Gastrocnemius medialis (tissue), 4 donors: ENCODE measurements around the gene EREG. TPM values are rescaled to one million over a fixed set of nuclear protein-coding genes. Genes with fewer than 3 reads are reported as not detected.
A peak's percentile ranks its signal among the peaks of the same experiment; 100 is the strongest.

Source experiments
- ATAC-seq, 2 donors: fragments of 150-250 bp; one replicate each; pipeline ENCODE4 v1.9.1; 2016
- DNase-seq, 2 donors: peaks; one replicate each; pipeline ENCODE4 v3.0.0-alpha.2; 2019
- H3K27ac ChIP-seq, 4 donors: fragments of 200-600 bp; sonication (generic); 1 replicate in 1 of 4; 2 replicates in 3 of 4; pipeline ENCODE4 v1.5.1; 2016 to 2018; ENCODE audit warnings: mild to moderate bottlenecking in 2 of 4, moderate library complexity in 1 of 4
- H3K27me3 ChIP-seq, 3 donors: fragments of 200-600 bp; sonication (generic) in 2 of 3; 1 replicate in 1 of 3; 2 replicates in 2 of 3; pipeline versions ENCODE4 v1.5.1 to v1.6.0; 2016 to 2019; ENCODE audit warnings: mild to moderate bottlenecking in 1 of 3, moderate library complexity in 1 of 3
- H3K36me3 ChIP-seq, 2 donors: fragments of 200-600 bp; sonication (generic) in 1 of 2; one replicate each; pipeline ENCODE4 v1.5.1; 2017 to 2018
- H3K4me1 ChIP-seq, 2 donors: fragments of 200-600 bp; sonication (generic) in 1 of 2; one replicate each; pipeline ENCODE4 v1.5.1; 2016 to 2017; ENCODE audit warnings: mild to moderate bottlenecking in 2 of 2
- H3K4me3 ChIP-seq, 4 donors: fragments of 200-600 bp; sonication (generic) in 3 of 4; 1 replicate in 1 of 4; 2 replicates in 3 of 4; pipeline ENCODE4 v1.5.1; 2016 to 2019; ENCODE audit warnings: mild to moderate bottlenecking in 2 of 4
- H3K9me3 ChIP-seq, 3 donors: fragments of 200-600 bp; sonication (generic) in 2 of 3; 1 replicate in 1 of 3; 2 replicates in 2 of 3; pipeline ENCODE4 v1.5.1; 2016 to 2019
- CTCF ChIP-seq, 5 experiments: fragments of 450-650 bp in 3 of 5; fragments of 200-600 bp in 2 of 5; sonication (generic) in 2 of 5; IDR thresholded peaks in 4 of 5; conservative IDR thresholded peaks in 1 of 5; 1 replicate in 4 of 5; 2 replicates in 1 of 5; pipeline ENCODE4 v1.5.1; 2016 to 2019; ENCODE audit warnings: antibody characterized with exemption in 5 of 5, mild to moderate bottlenecking in 3 of 5, moderate library complexity in 3 of 5
- POLR2A ChIP-seq, 2 donors: fragments of 450-650 bp; IDR thresholded peaks; one replicate each; pipeline ENCODE4 v1.6.1; 2017; ENCODE audit warnings: antibody characterized with exemption in 2 of 2, mild to moderate bottlenecking in 2 of 2, moderate library complexity in 2 of 2
- in situ Hi-C, 4 donors: fragments of 200-750 bp; cut with MboI; loops; one replicate each; pipeline versions ENCODE4 v1.15.0 to v1.8.0; 2017; ENCODE audit warnings: low sequenced_read_pairs in 4 of 4
- intact Hi-C: fragments of 100-400 bp; cut with DNase I; formaldehyde crosslinking; loops from one replicate; pipeline ENCODE4 v1.15.1; 2023; ENCODE audit warnings: low total_unique reads
- total RNA-seq, 4 donors: library from RNA; depleted of rRNA; stranded (reverse); fragments of >200 nt; gene quantifications; one replicate each; pipeline versions ENCODE4 v1.1.0 to v1.2.3, GENCODE V29; 2016

Gene EREG
- total RNA-seq, 4 donors from 2014 or later = 0.07 to 0.84 TPM; not detected in 2

DNA sequence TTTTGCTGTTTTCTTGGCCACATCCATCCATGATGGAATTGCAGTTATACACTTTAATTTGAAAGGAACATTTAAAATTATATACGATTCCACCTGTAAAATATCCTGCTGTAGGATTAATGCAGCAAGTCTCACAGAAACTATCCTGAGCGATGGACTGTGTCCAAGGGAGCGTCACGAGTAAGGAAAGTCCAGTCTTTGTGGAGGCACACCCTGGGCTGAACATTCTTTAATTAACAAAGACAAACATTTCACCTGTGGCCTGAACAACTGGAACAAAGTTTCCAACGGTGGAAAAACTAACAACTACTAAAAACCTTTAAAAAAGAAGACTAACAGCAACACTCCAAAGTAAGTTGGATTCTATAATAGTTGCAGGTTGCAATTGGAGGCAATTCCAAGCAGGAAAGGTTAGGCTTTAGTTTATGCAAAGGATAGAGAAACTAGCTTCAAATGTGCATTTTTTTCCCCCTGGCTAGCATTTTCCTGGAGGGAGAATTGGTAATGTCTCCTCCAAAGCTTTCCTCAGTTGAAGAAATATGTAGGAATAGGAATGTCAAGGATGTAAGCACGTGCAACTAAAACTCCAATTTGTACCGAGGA lies 11.0 kb downstream of the EREG start:
- ATAC-seq (no peak), DNase-seq (no peak)
- TF ChIP-seq CTCF (IDR thresholded peaks at IDR 0.05 in 4 of 5, conservative IDR thresholded peaks at IDR 0.05 in 1 of 5) (no peak), POLR2A (IDR thresholded peaks at IDR 0.05) (no peak)
- Histone ChIP-seq H3K36me3 (no peaks in the 10 kb centered on the region), H3K9me3 (no peaks in the 10 kb centered on the region), H3K4me3 (no peak overlapping the region), H3K27me3 (no peaks in the 10 kb centered on the region), H3K4me1 (no peaks in the 10 kb centered on the region), H3K27ac (no peak overlapping the region)
- in situ Hi-C loops = loop anchor here in 3 of 4 donors (10.0 kb wide), 2 partner anchors 149 to 159 kb away; no protein-coding TSS in a partner anchor
- intact Hi-C loops = loop anchor here (5.0 kb wide), 2 partner anchors 71 to 246 kb away; partner anchors contain the start of gene AREG

DNA sequence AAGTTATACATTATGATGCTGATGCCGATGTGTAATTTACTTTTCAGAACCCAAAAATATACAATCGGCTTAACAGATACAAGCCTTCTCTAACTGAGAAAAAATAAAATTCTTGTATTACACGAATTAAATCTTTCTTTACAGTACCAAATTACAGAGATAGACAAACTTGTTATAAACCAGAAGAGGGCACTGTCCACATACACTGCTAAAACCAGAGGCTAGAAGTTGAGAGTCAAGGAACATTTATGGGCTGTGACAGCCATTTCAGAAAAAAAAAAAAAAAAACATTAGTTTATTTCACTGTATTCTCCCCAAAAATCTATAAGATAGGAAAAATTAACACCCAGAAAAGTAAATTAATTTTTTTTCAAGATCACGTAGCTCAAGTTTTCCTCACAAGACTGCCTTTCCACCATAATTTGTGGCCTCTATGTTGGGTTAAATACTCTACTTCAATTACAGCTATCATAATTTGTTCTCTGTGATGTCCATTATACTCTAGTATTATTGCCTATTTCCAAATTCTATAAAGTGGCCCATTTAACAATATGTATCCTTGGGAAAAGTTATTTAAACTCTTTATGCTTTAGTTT lies 12.0 kb downstream of the EREG start:
- no peaks in the 10 kb centered on the region for H3K36me3 ChIP-seq
- DNase-seq = no peak
- no peaks in the 10 kb centered on the region for H3K4me1 ChIP-seq
- no peak overlapping the region for H3K4me3 ChIP-seq
- intact Hi-C loops (loop anchor here (1.0 to 5.0 kb wide), 3 partner anchors 70 to 245 kb away; partner anchors contain the start of gene AREG), in situ Hi-C loops (loop anchor here in 3 of 4 donors (10.0 kb wide), 2 partner anchors 148 to 158 kb away; no protein-coding TSS in a partner anchor)
- H3K27me3 ChIP-seq = no peaks in the 10 kb centered on the region
- ATAC-seq = peak; percentile 54 to 60
- no peaks in the 10 kb centered on the region for H3K9me3 ChIP-seq
- H3K27ac ChIP-seq = no peak overlapping the region
- TF ChIP-seq POLR2A (IDR thresholded peaks at IDR 0.05) (no peak), CTCF (IDR thresholded peaks at IDR 0.05 in 4 of 5, conservative IDR thresholded peaks at IDR 0.05 in 1 of 5) (peak; percentile 19 to 56 (median 40))

GRCh38 chr4:74377714-74378113 lies 12.8 kb downstream of the EREG start:
- no peak overlapping the region for H3K27ac ChIP-seq
- DNase-seq (no peak), ATAC-seq (no peak)
- no peaks in the 10 kb centered on the region for H3K4me1 ChIP-seq
- no peaks in the 10 kb centered on the region for H3K27me3 ChIP-seq
- H3K4me3 ChIP-seq = no peak overlapping the region
- TF ChIP-seq CTCF (IDR thresholded peaks at IDR 0.05 in 4 of 5, conservative IDR thresholded peaks at IDR 0.05 in 1 of 5) (no peak), POLR2A (IDR thresholded peaks at IDR 0.05) (no peak)
- H3K36me3 ChIP-seq = no peaks in the 10 kb centered on the region
- intact Hi-C loops (loop anchor here (1.0 to 5.0 kb wide), 3 partner anchors 70 to 245 kb away; partner anchors contain the start of gene AREG), in situ Hi-C loops (loop anchor here in 3 of 4 donors (10.0 kb wide), 2 partner anchors 147 to 157 kb away; no protein-coding TSS in a partner anchor)
- no peaks in the 10 kb centered on the region for H3K9me3 ChIP-seq

GRCh38 chr4:74378573-74378972 lies 13.6 kb downstream of the EREG start:
- DNase-seq = no peak
- ATAC-seq = no peak
- no peak for TF ChIP-seq CTCF (IDR thresholded peaks at IDR 0.05 in 4 of 5, conservative IDR thresholded peaks at IDR 0.05 in 1 of 5)
- TF ChIP-seq POLR2A (IDR thresholded peaks at IDR 0.05) = no peak
- Histone ChIP-seq H3K9me3 (no peaks in the 10 kb centered on the region), H3K27me3 (no peaks in the 10 kb centered on the region), H3K27ac (no peak overlapping the region), H3K4me1 (no peaks in the 10 kb centered on the region), H3K36me3 (no peaks in the 10 kb centered on the region), H3K4me3 (no peak overlapping the region)
- intact Hi-C loops (loop anchor here (5.0 kb wide), 2 partner anchors 69 to 244 kb away; partner anchors contain the start of gene AREG), in situ Hi-C loops (loop anchor here in 3 of 4 donors (10.0 kb wide), 2 partner anchors 146 to 156 kb away; no protein-coding TSS in a partner anchor)
